ENCODE data around the gene TBC1D20. TPM values are rescaled to one million over a fixed set of nuclear protein-coding genes. Genes with fewer than 3 reads are reported as not detected.

TBC1D20 gene
- total RNA-seq, 1 experiment from 2014 or later = 32.5 TPM

- Mint-ChIP-seq H3K27me3 (ENCODE audit: insufficient read depth, unreplicated experiment) (no peaks in the 10 kb centered on the region), H3K4me1 (ENCODE audit: insufficient read depth, unreplicated experiment) (peaks cover 31% of the 10 kb centered on the region), H3K36me3 (ENCODE audit: insufficient read depth, unreplicated experiment) (peaks cover 25% of the 10 kb centered on the region), H3K27ac (ENCODE audit: low read depth, unreplicated experiment) (peak overlapping the region; percentile 30), H3K9me3 (ENCODE audit: unreplicated experiment) (no peaks in the 10 kb centered on the region), H3K4me3 (ENCODE audit: unreplicated experiment) (peak overlapping the region; percentile 82)
- CTCF ChIA-PET = interaction anchor here (0.6 to 3.7 kb wide), 12 partner anchors 20 to 989 kb away, joined by 3 to 21 read pairs (median 4); partner anchors contain the start of gene TRIB3
- POLR2A ChIA-PET = interaction anchor here (0.6 to 10.7 kb wide), 25 partner anchors 9 to 1090 kb away, joined by 3 to 197 read pairs (median 5); partner anchors contain the start of genes NRSN2, SOX12, TBC1D20 and TRIB3
- TF ChIP-seq, protein P1, sequence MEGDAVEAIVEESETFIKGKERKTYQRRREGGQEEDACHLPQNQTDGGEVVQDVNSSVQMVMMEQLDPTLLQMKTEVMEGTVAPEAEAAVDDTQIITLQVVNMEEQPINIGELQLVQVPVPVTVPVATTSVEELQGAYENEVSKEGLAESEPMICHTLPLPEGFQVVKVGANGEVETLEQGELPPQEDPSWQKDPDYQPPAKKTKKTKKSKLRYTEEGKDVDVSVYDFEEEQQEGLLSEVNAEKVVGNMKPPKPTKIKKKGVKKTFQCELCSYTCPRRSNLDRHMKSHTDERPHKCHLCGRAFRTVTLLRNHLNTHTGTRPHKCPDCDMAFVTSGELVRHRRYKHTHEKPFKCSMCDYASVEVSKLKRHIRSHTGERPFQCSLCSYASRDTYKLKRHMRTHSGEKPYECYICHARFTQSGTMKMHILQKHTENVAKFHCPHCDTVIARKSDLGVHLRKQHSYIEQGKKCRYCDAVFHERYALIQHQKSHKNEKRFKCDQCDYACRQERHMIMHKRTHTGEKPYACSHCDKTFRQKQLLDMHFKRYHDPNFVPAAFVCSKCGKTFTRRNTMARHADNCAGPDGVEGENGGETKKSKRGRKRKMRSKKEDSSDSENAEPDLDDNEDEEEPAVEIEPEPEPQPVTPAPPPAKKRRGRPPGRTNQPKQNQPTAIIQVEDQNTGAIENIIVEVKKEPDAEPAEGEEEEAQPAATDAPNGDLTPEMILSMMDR (IDR thresholded peaks at IDR 0.05; ENCODE audit: unreplicated experiment) = peak; percentile 19
- intact Hi-C loops (cut with micrococcal nuclease) = no loop called here
- peak; percentile 76 for DNase-seq (ENCODE audit: unreplicated experiment)
- TSS peak; percentile 84 for BruUV-seq (replicated peaks)
Measured at GRCh38 chr20:407133-407952, 55.0 kb downstream of the TBC1D20 start.

DNA sequence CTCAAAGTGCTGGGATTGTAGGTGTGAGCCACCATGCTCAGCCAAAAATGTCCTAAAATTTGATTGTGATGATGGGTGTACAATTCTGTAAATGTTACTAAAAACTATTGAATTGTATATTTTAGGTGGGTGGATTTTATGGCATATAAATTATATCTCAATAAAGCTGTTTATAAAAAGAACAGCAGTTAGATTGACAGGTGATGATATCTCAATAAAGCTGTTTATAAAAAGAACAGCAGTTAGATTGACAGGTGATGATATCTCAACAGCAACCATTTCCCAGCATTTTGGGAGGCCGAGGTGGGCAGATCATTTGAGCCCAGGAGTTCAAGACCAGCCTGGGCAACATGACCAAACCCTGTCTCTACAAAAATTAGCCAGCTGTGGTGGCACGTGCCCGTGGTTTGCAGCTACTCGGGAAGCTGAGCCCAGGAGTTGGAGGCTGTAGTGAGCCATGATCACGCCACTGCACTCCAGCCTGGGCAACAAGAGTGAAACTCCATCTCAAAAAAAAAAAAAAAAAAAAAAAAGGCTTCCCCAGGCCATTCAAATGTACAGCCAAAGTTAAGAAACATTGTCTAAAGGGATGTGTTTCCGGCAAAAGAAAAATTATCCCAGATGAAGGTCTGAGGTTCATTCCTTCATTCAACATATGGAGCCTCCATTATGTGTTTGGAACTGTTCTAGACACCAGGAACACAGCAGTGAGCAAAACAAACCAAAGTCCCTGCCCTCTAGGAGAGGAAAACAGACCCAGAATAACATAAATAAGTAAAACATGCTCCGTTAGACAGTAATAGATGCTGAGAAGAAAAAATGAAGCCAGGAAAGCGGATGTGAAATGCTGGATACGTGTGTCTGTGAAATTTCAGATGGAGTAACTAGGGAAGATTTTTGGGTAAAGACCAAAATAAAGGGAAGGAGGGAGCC is 55.9 kb downstream of the TBC1D20 start:
- TF ChIP-seq, protein P1 (IDR thresholded peaks at IDR 0.05; ENCODE audit: unreplicated experiment) = no peak
- POLR2A ChIA-PET = interaction anchor here (0.6 to 10.7 kb wide), 22 partner anchors 8 to 1091 kb away, joined by 3 to 197 read pairs (median 6); partner anchors contain the start of genes NRSN2, SOX12, TBC1D20 and TRIB3
- no TSS peak for BruUV-seq (replicated peaks)
- no peak for DNase-seq (ENCODE audit: unreplicated experiment)
- peaks cover 19% of the 10 kb centered on the region for H3K36me3 Mint-ChIP-seq (ENCODE audit: insufficient read depth, unreplicated experiment)
- peak overlapping the region; percentile 82 for H3K4me3 Mint-ChIP-seq (ENCODE audit: unreplicated experiment)
- no peaks in the 10 kb centered on the region for H3K27me3 Mint-ChIP-seq (ENCODE audit: insufficient read depth, unreplicated experiment)
- H3K9me3 Mint-ChIP-seq (ENCODE audit: unreplicated experiment) = no peaks in the 10 kb centered on the region
- CTCF ChIA-PET = interaction anchor here (0.5 to 3.7 kb wide), 11 partner anchors 18 to 977 kb away, joined by 3 to 21 read pairs (median 4); partner anchors contain the start of gene TRIB3
- peak overlapping the region; percentile 30 for H3K27ac Mint-ChIP-seq (ENCODE audit: low read depth, unreplicated experiment)
- intact Hi-C loops (cut with micrococcal nuclease) = no loop called here
- peaks cover 35% of the 10 kb centered on the region for H3K4me1 Mint-ChIP-seq (ENCODE audit: insufficient read depth, unreplicated experiment)

DNA sequence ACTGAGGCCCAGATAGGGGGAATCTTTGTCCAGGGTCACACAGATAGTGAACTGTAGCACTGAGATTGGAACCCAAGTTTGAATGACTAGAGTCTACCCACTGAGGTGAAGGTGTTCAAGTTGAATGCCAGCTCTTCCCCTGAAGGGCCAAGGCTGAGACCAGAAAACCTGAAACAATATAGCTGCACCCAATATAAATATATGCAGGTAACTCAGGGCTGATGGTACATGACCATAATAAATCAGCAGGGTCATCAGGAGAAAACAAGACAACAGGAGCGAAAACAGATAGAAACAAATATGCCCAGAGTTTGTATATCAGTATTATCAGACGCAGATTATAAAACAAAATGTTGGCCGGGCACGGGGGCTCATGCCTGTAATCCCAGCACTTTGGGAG is 58.2 kb downstream of the TBC1D20 start:
- Mint-ChIP-seq H3K4me3 (ENCODE audit: unreplicated experiment) (no peak overlapping the region), H3K9me3 (ENCODE audit: unreplicated experiment) (no peaks in the 10 kb centered on the region), H3K36me3 (ENCODE audit: insufficient read depth, unreplicated experiment) (peaks cover 11% of the 10 kb centered on the region), H3K27me3 (ENCODE audit: insufficient read depth, unreplicated experiment) (no peaks in the 10 kb centered on the region), H3K4me1 (ENCODE audit: insufficient read depth, unreplicated experiment) (peaks cover 26% of the 10 kb centered on the region), H3K27ac (ENCODE audit: low read depth, unreplicated experiment) (no peak overlapping the region)
- no peak for DNase-seq (ENCODE audit: unreplicated experiment)
- intact Hi-C loops (cut with micrococcal nuclease) = no loop called here
- ChIA-PET CTCF (interaction anchor here (0.6 to 1.1 kb wide), 4 partner anchors 23 to 52 kb away, joined by 3 to 4 read pairs (median 3); partner anchors contain the start of gene TRIB3), POLR2A (interaction anchor here (10.7 to 13.1 kb wide), 2 partner anchors 20 to 40 kb away, joined by 197 to 198 read pairs; partner anchors contain the start of gene TRIB3)
- TF ChIP-seq, protein P1 (IDR thresholded peaks at IDR 0.05; ENCODE audit: unreplicated experiment) = no peak
- BruUV-seq (replicated peaks) = no TSS peak
